ENCODE measurements around the gene SLC25A45. TPM values are rescaled to one million over a fixed set of nuclear protein-coding genes. Genes with fewer than 3 reads are reported as not detected.

SLC25A45 gene
- total RNA-seq, 1 donor from 2014 or later = 4.6 TPM

GRCh38 chr11:65403607-65404121, 21.2 kb upstream of the SLC25A45 start:
- no peak for DNase-seq

- no peak for DNase-seq
These were observed 20.3 kb upstream of the SLC25A45 start for GRCh38 chr11:65402790-65403189.

- DNase-seq = no peak
These were observed 19.4 kb upstream of the SLC25A45 start for GRCh38 chr11:65401803-65402248.

GRCh38 chr11:65401073-65401802, 18.8 kb upstream of the SLC25A45 start:
- DNase-seq = no peak

GRCh38 chr11:65400307-65401072, 18.0 kb upstream of the SLC25A45 start:
- no peak for DNase-seq

- no peak for DNase-seq
These were observed 17.4 kb upstream of the SLC25A45 start for GRCh38 chr11:65399845-65400244.

- DNase-seq = no peak
These were observed 16.8 kb upstream of the SLC25A45 start for GRCh38 chr11:65399249-65399648.

GRCh38 chr11:65398362-65398910, 16.0 kb upstream of the SLC25A45 start:
- DNase-seq = no peak

- no peak for DNase-seq
These were observed 14.6 kb upstream of the SLC25A45 start for GRCh38 chr11:65396769-65397745.

- no peak for DNase-seq
These were observed 13.6 kb upstream of the SLC25A45 start for GRCh38 chr11:65395961-65396530.

- DNase-seq = no peak
These were observed 11.7 kb upstream of the SLC25A45 start for GRCh38 chr11:65394125-65394536.

GRCh38 chr11:65393513-65394079, 11.2 kb upstream of the SLC25A45 start:
- no peak for DNase-seq

- DNase-seq = no peak
These were observed 10.5 kb upstream of the SLC25A45 start for GRCh38 chr11:65392899-65393298.

GRCh38 chr11:65392186-65392829, 9.9 kb upstream of the SLC25A45 start:
- no peak for DNase-seq

GRCh38 chr11:65390996-65391395, 8.6 kb upstream of the SLC25A45 start:
- peak; percentile 47 for DNase-seq

- no peak for DNase-seq
These were observed 7.9 kb upstream of the SLC25A45 start for GRCh38 chr11:65390099-65390941.

- DNase-seq = no peak
These were observed 7.0 kb upstream of the SLC25A45 start for GRCh38 chr11:65389294-65389980.

- DNase-seq = no peak
These were observed 6.3 kb upstream of the SLC25A45 start for GRCh38 chr11:65388731-65389130.

Data from skin of body (tissue), 2 donors.